GM19328 (cell line): Measurements from ENCODE around the gene MTREX.
"Not testable (repeated sequence)": the region's sequence is repeated elsewhere in the genome, so short reads cannot be mapped to it uniquely, and the experiment has no call there.

Source experiments
- ATAC-seq: cut with Tn5 transposase; IDR thresholded peaks from one replicate; pipeline ENCODE4 v1.9.1; 2021; ENCODE audit warnings: mild to moderate bottlenecking, moderate library complexity; ENCODE audit not compliant: unreplicated experiment

The MTREX gene

DNA sequence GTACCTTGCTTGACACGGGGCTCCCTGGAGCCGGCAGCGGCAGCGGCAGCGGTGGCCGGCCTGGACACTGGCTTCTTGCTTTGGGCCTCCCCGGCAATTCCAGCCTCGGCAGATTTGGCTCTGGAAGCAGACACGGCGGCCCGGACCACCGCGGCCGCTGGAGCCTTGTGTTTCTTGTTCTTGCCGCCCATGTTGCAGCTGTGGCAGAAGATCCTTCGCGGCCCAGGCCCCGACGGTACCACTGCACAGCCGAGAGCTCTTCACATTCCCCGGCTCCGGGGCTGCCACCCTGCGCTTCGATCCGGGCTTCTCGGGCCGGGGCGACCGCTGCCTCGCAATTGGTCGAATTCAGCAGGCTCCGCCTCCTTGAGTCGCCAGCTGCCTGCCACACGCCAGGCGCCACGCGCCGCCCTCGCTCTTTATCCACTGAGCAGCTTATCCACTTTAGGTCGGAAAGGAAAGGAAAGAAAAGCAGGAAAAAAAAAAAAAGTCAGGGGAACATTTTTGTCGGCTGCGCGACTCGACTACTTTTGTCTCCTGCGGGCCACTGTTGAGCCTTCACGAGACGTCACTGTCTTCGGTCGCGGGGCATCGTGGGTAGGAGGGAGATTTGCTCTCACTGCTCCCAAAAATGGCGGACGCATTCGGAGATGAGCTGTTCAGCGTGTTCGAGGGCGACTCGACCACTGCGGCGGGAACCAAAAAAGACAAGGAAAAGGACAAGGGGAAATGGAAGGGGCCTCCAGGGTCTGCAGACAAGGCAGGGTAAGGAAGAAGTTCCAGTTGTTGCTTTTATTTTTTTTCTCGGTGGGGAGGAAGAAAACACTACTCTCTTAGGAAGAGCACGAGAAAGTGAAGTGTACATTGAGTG, at the start of gene MTREX, which contains the start of gene DHX29:
Gene MTREX, plus strand, starts transcription at position 607 of the 871 bp plus-strand sequence. Its CDS starts 25 bp downstream, at position 632.
Gene DHX29, minus strand, starts transcription at position 312 of the 871 bp plus-strand sequence. Its CDS starts 121 bp downstream, at position 191.
- peak; percentile 86 for ATAC-seq

GRCh38 chr5:55258339-55258738, 49.5 kb upstream of the MTREX start:
- ATAC-seq: no peak

- no peak for ATAC-seq
These were observed 31.0 kb upstream of the MTREX start for GRCh38 chr5:55276771-55277170.

- ATAC-seq: no peak
These were observed 29.0 kb upstream of the MTREX start for GRCh38 chr5:55278778-55279177.

DNA sequence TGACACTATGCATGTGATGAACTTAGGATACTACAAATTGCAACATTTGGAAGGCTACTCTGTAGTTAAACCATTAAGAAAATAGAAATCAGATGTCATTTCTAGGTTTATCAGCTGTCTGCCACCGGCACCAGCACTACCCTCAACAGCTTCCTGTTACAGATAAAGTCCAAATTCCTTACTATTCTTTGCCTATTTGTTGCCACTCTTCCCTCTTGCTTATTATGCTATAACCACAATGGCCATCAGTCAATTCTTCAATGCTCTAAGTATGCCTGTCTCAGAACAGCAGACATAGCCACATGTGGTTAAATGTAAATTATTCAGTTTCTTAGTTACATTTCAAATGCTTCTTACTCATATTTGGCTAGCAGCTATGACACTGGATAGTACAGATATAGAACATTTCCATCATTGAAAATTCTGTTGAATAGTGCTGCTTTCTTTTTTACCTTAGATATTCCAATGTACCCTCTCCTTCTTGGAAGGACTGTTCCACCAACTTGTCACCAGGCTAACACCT, 21.3 kb upstream of the MTREX start:
- ATAC-seq: no peak

DNA sequence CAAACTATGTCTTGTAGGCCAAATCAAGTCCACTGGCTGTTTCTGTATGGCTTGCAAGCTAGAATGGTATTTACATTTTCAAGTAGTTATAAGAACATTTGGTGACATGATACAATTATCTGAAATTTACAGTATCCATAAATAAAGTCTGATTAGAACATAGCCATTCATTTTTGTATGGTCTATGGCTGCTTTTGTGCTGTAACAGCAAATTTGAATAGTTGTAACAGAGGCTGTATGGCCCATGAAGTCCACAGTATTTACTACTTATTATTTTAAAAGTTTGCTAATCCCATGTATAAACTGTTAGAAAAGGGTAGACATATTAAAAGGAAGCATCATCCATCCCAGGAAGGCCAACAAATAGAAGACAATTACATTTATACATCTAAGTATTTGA, 18.0 kb upstream of the MTREX start:
- ATAC-seq: no peak

- no peak for ATAC-seq
These were observed 16.8 kb upstream of the MTREX start for GRCh38 chr5:55290991-55291390.

DNA sequence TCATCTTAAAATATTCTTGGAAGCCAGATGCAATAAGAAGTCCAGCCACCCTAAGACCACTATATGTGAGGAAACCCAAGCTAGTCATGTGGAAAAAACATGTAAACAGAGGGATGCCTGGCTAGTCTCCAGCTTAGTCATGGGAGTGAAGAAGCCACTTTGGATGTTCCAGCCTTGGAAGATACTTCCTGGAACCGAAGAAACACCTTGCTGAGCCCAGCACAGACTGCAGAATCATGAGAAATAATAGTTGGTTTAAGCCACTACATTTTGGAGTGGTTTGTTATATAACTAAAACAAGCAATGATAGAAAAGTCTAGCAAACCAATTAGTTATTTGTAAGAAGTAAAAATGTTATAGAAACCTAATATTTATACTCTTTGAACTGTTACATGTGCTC, 12.9 kb upstream of the MTREX start:
- ATAC-seq: no peak

DNA sequence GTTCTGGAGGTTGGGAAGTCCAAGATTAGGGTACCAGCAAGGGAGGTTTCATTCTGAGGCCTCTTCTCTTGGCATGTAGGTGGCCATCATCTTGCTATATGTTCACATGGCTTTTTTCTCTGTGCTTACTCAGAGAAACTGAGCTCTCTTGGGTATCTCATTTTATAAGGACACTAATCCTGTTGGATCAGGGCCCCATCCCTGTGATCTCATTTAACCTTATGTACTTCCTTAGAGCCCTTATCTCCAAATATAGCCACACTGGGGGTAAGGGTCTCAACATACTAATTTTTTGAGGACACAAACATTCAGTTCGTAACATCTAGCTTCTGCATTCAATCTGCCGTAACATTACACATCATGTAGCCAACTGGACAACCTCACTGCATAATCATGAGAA, 6.9 kb upstream of the MTREX start:
- no peak for ATAC-seq

DNA sequence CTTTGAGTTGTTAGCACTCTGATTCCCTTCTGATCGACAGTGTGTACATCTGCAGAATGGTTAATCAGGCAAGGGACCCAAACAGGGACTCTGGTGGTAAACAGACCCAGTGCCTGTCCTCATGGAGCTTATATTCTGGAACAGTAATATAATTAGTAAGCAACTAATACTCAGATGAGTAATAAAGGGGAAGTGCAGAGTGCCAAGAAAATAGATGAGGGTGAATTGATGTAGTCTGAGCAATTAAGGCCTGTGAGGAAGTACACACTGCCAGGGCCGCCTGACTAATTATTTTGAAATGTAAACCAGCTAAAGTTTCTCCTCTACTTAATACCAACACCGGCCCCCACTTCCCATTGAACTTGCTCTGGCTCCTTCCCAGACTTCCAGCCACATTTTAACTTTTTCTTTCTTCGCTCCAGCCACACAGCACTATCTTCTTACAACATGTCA, 4.5 kb upstream of the MTREX start:
- ATAC-seq: no peak

GRCh38 chr5:55304584-55304983, 3.2 kb upstream of the MTREX start:
- no peak for ATAC-seq

- ATAC-seq: no peak
These were observed 2.4 kb upstream of the MTREX start for GRCh38 chr5:55305345-55305744.

DNA sequence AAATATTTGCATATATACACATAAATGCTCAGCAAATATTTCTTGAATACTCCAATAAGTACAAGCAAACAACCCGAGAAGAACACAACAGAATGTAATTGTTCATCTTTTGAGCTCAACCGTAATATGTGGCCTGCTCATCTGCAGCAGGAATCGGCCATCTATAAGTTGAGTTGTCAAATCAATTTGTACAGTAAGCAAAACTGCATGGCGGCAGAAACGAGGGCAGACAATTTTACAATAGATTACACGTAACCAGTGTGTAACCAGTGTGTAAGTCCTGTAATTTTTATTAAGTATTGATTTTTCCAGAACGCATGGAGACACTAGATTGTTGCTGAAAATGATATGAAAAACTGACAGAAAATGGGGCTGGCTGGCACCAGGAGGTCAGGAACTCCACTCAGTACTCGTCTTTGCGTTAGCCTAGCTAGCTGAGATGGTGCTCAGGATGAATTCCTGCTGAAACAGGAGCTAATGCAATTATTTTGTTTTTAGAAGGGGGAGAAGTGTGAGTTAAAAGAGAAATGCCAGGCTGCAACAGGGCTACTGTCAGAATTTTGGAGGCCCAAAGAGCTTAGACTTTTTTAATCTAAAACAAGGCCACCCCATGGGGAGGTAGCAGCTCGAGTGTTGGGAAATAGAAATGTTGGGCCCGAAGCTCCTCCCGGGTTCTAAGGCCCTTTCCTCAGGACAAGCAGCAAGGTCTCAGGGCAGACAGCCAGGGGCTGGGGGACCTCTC, 977 bp upstream of the MTREX start:
- ATAC-seq: peak; percentile 9

GRCh38 chr5:55308254-55308836, 556 bp downstream of the MTREX start:
- no peak for ATAC-seq

GRCh38 chr5:55313870-55314617, 6.3 kb downstream of the MTREX start:
- no peak for ATAC-seq

GRCh38 chr5:55316289-55316688, 8.5 kb downstream of the MTREX start:
- ATAC-seq: no peak

- ATAC-seq: no peak
These were observed 9.0 kb downstream of the MTREX start for GRCh38 chr5:55316837-55317236.

GRCh38 chr5:55318237-55318636, 10.4 kb downstream of the MTREX start:
- ATAC-seq: not testable (repeated sequence)

DNA sequence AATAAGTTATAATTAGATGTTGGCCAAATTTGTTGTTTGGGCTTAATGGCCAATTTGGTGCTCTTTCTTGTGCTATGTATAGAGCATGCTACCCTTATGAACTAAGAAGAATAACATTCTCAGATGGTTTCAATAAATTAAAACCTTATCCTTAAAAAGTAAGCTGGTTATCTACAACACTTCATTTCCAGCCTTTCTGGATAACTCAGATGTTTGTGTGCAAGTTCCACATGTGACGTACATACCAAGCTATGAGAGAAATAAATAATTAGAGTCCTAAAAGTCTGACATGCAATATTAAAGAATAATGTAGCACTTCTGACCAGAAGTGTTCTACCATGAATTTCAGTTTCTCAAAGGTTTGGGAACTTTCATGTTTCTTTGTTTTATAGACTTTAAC, 11.7 kb downstream of the MTREX start:
- ATAC-seq: no peak

DNA sequence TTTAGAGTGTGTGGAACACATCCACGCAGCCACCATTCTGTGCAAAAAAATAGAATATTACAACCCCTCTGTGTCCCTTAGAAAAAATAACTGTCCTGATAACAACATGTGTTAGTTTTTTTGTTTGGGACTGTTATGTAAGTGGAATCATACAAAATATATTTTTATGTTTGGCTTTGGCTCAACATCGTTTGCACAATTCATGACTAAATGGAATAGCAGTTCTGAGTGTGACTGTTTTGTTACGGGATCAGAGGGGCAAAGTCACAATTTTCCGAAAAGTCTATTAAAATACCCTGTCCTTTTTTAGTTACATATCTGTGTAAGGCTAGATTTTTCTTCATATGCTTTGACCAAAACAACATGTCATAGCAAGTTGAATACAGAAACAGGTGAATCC, 12.8 kb downstream of the MTREX start:
- no peak for ATAC-seq

DNA sequence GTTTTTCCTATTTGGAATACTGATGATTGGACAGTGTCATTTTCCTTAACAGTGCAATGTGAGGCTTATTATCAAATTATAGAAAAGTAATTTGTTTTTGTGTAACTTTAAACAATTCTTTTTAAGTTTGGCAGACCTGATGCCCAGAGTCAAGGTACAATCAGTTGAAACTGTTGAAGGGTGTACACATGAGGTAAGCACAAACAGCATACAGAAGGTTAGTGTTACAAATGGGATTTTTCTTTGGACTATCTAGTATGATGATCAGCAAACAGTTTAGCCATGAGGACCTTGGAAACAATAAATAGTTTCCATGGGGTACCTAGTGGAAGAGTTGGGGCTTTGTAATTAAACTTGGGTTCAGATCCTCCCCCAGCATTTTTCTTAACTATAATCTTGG, 16.2 kb downstream of the MTREX start:
- no peak for ATAC-seq
